ENCODE data around the gene UPK2. TPM values are rescaled to one million over a fixed set of nuclear protein-coding genes. Genes with fewer than 3 reads are reported as not detected.

The UPK2 gene
- total RNA-seq (2022) (1.8 and 3.5 TPM in 2 replicates), Bru-seq, nascent RNA (percentile 31 among the genes with signal in this experiment), BruChase-seq, experiment 1, labeled RNA remaining after a 2-hour chase (percentile 41 among the genes with signal in this experiment), BruChase-seq, experiment 2, labeled RNA remaining after a 6-hour chase (percentile 52 among the genes with signal in this experiment)
- long read RNA-seq, partial matches to known transcripts: 0 of 4 reads
- long read RNA-seq, other reads (novel, unspliced or antisense): 4 of 4 reads

DNA sequence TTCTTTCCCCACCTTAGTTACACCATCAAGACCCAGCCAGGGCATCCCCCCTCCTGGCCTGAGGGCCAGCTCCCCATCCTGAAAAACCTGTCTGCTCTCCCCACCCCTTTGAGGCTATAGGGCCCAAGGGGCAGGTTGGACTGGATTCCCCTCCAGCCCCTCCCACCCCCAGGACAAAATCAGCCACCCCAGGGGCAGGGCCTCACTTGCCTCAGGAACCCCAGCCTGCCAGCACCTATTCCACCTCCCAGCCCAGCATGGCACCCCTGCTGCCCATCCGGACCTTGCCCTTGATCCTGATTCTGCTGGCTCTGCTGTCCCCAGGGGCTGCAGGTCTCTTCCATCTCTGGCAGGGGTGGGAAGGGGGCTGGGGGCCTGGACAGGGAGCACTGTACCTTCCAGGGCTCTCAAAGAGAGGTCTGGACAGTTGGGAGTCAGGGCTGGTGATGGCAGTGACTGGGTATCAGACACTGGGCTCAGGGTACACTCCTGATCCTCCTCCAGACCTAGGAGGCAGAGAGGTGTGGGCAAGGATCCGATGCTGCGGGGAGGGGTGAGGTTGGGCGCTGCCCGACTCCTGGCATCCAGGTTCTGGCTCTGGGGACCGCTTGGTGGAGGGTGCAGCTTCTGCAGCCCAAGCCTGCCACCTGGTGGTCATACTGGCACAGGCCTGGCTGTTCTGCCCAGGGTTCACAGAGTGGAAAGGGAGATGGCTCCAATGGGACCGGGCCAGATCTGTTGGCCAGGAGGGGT, at the start of gene UPK2:
Gene UPK2 (plus strand): TSS at position 205 of the 753 bp plus-strand sequence. CDS start 53 bp downstream, at position 258.
- H3K4me1 Mint-ChIP-seq (ENCODE audit: low read depth, unreplicated experiment): peaks cover 15% of the 10 kb centered on the region
- POLR2A ChIA-PET: interaction anchor here (0.6 to 0.9 kb wide), 2 partner anchors 41 to 45 kb away, joined by 3 read pairs; no protein-coding TSS in a partner anchor

GRCh38 chr11:118907051-118908042, 48.8 kb upstream of the UPK2 start:
- DNase-seq: peak; percentile 94 to 98
- Histone ChIP-seq H3K4me3 (ENCODE audit: low read depth, low read length) (no peak overlapping the region), H3K9me3 (no peaks in the 10 kb centered on the region), H3K36me3 (ENCODE audit: control insufficient read depth, insufficient read depth, low read length) (peaks cover 22% of the 10 kb centered on the region), H3K4me1 (peaks cover 45% of the 10 kb centered on the region), H3K27me3 (replicated peaks; ENCODE audit: control insufficient read depth, insufficient read depth, low read length) (no peaks in the 10 kb centered on the region)
- Mint-ChIP-seq H3K27me3 (ENCODE audit: insufficient read depth, unreplicated experiment) (no peaks in the 10 kb centered on the region), H3K27ac (ENCODE audit: unreplicated experiment) (peak overlapping the region; percentile 96), H3K36me3 (ENCODE audit: insufficient read depth, unreplicated experiment) (peaks cover 98% of the 10 kb centered on the region), H3K4me1 (ENCODE audit: low read depth, unreplicated experiment) (peaks cover 35% of the 10 kb centered on the region), H3K9me3 (ENCODE audit: unreplicated experiment) (no peaks in the 10 kb centered on the region), H3K4me3 (ENCODE audit: unreplicated experiment) (peak overlapping the region; percentile 45)
- ChIA-PET CTCF (interaction anchor here (0.6 to 7.2 kb wide), 2 partner anchors 23 to 25 kb away, joined by 6 to 170 read pairs; no protein-coding TSS in a partner anchor), POLR2A (interaction anchor here (5.8 to 7.0 kb wide), 2 partner anchors 19 to 22 kb away, joined by 140 to 171 read pairs; partner anchors contain the start of gene BCL9L)
- intact Hi-C loops (cut with micrococcal nuclease; ENCODE audit: unreplicated experiment): loop anchor here (1.0 kb wide), 3 partner anchors 21 to 217 kb away; partner anchors contain the start of gene UPK2
- TF ChIP-seq, protein P1, sequence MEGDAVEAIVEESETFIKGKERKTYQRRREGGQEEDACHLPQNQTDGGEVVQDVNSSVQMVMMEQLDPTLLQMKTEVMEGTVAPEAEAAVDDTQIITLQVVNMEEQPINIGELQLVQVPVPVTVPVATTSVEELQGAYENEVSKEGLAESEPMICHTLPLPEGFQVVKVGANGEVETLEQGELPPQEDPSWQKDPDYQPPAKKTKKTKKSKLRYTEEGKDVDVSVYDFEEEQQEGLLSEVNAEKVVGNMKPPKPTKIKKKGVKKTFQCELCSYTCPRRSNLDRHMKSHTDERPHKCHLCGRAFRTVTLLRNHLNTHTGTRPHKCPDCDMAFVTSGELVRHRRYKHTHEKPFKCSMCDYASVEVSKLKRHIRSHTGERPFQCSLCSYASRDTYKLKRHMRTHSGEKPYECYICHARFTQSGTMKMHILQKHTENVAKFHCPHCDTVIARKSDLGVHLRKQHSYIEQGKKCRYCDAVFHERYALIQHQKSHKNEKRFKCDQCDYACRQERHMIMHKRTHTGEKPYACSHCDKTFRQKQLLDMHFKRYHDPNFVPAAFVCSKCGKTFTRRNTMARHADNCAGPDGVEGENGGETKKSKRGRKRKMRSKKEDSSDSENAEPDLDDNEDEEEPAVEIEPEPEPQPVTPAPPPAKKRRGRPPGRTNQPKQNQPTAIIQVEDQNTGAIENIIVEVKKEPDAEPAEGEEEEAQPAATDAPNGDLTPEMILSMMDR (IDR thresholded peaks at IDR 0.05; ENCODE audit: insufficient read depth in 1 of 2, low read depth in 1 of 2, low read length in 1 of 2, severe bottlenecking in 1 of 2, unreplicated experiment in 1 of 2): peak; percentile 96 to 99
- BruUV-seq (replicated peaks): no TSS peak

More for the DNA sequence above, at the start of gene UPK2:
- no peaks in the 10 kb centered on the region for H3K36me3 Mint-ChIP-seq (ENCODE audit: insufficient read depth, unreplicated experiment)
- BruUV-seq (replicated peaks): TSS peak; percentile 73
- H3K9me3 Mint-ChIP-seq (ENCODE audit: unreplicated experiment): no peaks in the 10 kb centered on the region
- CTCF ChIA-PET: interaction anchor here (0.5 to 2.0 kb wide), 9 partner anchors 29 to 296 kb away, joined by 3 to 14 read pairs (median 4); no protein-coding TSS in a partner anchor
- Histone ChIP-seq H3K9me3 (no peaks in the 10 kb centered on the region; the same call in 1 of the 2 replicates), H3K27me3 (replicated peaks; ENCODE audit: control insufficient read depth, insufficient read depth, low read length) (no peaks in the 10 kb centered on the region), H3K36me3 (ENCODE audit: control insufficient read depth, insufficient read depth, low read length) (no peaks in the 10 kb centered on the region), H3K4me3 (ENCODE audit: low read depth, low read length) (no peak within 1 kb of the TSS), H3K4me1 (peaks cover 15% of the 10 kb centered on the region)
- peaks cover 2% of the 10 kb centered on the region for H3K27me3 Mint-ChIP-seq (ENCODE audit: insufficient read depth, unreplicated experiment)
- TF ChIP-seq, protein P1 (IDR thresholded peaks at IDR 0.05; ENCODE audit: insufficient read depth in 1 of 2, low read depth in 1 of 2, low read length in 1 of 2, severe bottlenecking in 1 of 2, unreplicated experiment in 1 of 2): peak; percentile 99 to 100
- peak within 1 kb of the TSS; percentile 34 for H3K27ac Mint-ChIP-seq (ENCODE audit: unreplicated experiment)
- peak within 1 kb of the TSS; percentile 5 for H3K4me3 Mint-ChIP-seq (ENCODE audit: unreplicated experiment)
- intact Hi-C loops (cut with micrococcal nuclease; ENCODE audit: unreplicated experiment): loop anchor here (1.0 kb wide), 5 partner anchors 28 to 297 kb away; no protein-coding TSS in a partner anchor
- DNase-seq: peak; percentile 93 to 96
